Measurements from ENCODE around the gene ITPKB.

Gene ITPKB

DNA sequence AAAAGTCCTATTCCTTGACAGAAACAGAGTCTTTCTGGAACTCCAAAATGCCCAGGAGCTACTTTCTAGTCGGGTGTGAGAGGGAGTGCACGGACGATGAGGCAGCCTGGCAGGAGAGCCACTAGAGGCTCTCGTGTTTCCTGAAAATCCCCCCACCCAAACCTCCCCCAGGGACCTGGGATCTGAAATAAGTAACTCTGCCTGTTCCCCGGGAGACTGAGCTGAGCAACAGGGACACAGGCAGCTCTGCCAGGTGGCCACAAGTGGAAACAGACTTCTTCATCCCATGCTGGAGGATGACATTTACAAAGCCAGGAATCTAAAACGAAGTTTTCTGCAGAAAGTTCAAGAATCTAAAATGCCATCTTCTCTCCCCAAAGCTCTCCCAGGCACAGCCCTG lies 77.1 kb downstream of the ITPKB start:
- no peaks in the 10 kb centered on the region for H3K9me3 Mint-ChIP-seq
- H3K36me3 Mint-ChIP-seq (ENCODE audit: low read depth), result no peaks in the 10 kb centered on the region
- peaks cover 14% of the 10 kb centered on the region for H3K27me3 Mint-ChIP-seq (ENCODE audit: low read depth, poor library complexity)
- H3K27ac Mint-ChIP-seq, result peak overlapping the region; percentile 79
- H3K4me3 Mint-ChIP-seq, result no peak overlapping the region
- TF ChIP-seq, protein P1, sequence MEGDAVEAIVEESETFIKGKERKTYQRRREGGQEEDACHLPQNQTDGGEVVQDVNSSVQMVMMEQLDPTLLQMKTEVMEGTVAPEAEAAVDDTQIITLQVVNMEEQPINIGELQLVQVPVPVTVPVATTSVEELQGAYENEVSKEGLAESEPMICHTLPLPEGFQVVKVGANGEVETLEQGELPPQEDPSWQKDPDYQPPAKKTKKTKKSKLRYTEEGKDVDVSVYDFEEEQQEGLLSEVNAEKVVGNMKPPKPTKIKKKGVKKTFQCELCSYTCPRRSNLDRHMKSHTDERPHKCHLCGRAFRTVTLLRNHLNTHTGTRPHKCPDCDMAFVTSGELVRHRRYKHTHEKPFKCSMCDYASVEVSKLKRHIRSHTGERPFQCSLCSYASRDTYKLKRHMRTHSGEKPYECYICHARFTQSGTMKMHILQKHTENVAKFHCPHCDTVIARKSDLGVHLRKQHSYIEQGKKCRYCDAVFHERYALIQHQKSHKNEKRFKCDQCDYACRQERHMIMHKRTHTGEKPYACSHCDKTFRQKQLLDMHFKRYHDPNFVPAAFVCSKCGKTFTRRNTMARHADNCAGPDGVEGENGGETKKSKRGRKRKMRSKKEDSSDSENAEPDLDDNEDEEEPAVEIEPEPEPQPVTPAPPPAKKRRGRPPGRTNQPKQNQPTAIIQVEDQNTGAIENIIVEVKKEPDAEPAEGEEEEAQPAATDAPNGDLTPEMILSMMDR (IDR thresholded peaks at IDR 0.05), result no peak
- DNase-seq, result peak; percentile 26
- peaks cover 77% of the 10 kb centered on the region for H3K4me1 Mint-ChIP-seq

DNA sequence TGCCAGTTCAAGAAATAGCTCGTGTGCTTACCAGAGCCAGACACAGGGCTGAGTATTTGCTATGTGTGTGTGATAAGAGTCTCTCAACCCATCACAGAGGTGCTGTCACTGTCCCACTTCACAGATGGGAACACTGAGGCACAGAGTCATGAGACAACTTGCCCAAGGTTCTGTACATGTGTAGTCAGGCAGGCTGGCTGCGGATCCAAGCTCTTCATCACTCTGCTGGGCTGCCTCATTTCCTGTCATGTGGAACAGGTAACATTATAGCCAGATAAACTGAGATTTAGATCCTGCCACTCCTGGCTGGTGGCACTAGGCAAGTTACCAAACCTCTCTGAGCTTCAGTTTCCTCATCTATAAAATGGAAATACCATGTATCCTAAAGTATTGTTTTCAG lies 77.8 kb downstream of the ITPKB start:
- TF ChIP-seq, protein P1 (IDR thresholded peaks at IDR 0.05), result no peak
- H3K27me3 Mint-ChIP-seq (ENCODE audit: low read depth, poor library complexity), result peaks cover 10% of the 10 kb centered on the region
- H3K9me3 Mint-ChIP-seq, result no peaks in the 10 kb centered on the region
- H3K4me3 Mint-ChIP-seq, result no peak overlapping the region
- no peak overlapping the region for H3K27ac Mint-ChIP-seq
- H3K4me1 Mint-ChIP-seq, result peaks cover 77% of the 10 kb centered on the region
- DNase-seq, result no peak
- H3K36me3 Mint-ChIP-seq (ENCODE audit: low read depth), result no peaks in the 10 kb centered on the region

DNA sequence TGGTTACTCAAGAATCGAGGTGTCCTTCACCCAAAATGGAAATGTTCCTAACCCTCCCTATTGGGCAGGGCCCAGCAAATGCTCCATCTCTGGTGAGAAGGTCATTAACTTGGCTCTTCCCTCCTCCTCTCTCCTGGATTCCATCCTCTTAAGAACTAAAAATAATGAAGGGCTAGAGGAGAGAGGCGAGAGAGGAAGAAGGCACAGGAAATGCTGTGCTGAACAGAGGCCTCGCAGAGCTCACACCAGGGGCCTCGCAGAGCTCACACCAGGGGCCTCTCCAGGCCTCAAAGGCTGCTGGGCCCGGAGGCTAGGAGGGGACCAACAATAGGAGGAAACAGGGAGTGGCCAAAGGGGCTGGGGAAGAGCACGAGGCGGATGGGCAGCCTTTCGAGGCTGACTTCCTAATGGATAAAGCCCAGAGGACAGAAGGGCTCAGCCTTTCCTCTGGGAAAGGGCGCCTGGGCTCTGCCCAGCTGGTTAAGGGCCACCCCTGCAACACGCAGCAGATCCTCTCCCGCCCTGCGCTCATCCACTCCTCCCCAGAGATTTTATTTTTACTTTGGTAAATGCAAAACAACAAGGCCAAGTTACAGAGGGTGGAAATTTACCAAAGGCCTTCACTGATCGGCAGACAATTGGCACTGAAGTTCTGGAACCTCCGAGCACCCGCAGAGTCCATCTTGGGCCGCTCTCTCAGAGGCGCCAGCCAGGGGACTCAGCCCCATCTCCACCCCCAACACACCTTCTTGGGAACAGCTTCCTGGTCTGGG lies 78.5 kb downstream of the ITPKB start:
- no peaks in the 10 kb centered on the region for H3K36me3 Mint-ChIP-seq (ENCODE audit: low read depth)
- H3K4me3 Mint-ChIP-seq, result no peak overlapping the region
- DNase-seq, result no peak
- peaks cover 10% of the 10 kb centered on the region for H3K27me3 Mint-ChIP-seq (ENCODE audit: low read depth, poor library complexity)
- H3K27ac Mint-ChIP-seq, result peak overlapping the region; percentile 81
- peaks cover 83% of the 10 kb centered on the region for H3K4me1 Mint-ChIP-seq
- TF ChIP-seq, protein P1 (IDR thresholded peaks at IDR 0.05), result no peak
- H3K9me3 Mint-ChIP-seq, result no peaks in the 10 kb centered on the region

DNA sequence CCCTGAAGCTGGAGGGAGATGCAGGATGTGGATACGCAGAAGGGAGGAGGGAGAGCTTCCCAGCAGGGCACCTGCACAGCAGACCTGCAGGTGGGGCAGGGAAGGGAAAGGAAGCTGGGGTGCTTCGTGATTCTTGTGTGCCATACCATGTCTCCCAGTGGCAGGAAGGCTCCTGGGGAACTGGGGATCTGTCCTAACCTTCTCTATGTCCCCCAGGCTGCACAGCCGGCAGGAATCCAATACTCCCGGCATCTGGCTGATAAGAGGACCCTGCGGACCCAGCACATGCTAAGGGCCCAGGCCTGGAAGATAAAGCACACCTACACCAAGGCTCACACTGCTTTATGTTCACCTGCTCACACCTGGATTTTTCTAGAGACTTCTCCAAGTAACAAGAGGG lies 79.4 kb downstream of the ITPKB start:
- H3K4me3 Mint-ChIP-seq, result no peak overlapping the region
- H3K9me3 Mint-ChIP-seq, result no peaks in the 10 kb centered on the region
- peaks cover 13% of the 10 kb centered on the region for H3K27me3 Mint-ChIP-seq (ENCODE audit: low read depth, poor library complexity)

DNA sequence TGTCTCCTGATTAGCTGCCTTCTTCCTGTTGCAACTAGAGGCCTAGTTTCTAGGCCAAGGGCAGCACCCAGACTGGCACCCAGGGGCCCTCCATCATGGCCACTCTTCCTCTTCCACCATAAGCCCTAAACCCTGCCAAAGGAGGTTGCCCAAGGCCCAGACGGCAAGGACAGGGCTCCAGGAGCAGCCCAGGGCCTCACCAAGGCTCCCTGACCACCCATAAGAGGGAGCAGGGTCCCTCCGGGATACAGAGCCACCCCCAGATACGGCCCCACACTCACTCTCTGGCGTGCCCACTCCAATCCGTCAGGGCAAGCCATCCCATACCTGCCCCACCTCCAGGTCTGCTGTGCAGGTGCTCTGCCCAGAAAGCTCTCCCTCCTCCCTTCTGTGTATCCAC lies 79.9 kb downstream of the ITPKB start:
- no peak overlapping the region for H3K4me3 Mint-ChIP-seq
- no peaks in the 10 kb centered on the region for H3K36me3 Mint-ChIP-seq (ENCODE audit: low read depth)
- TF ChIP-seq, protein P1 (IDR thresholded peaks at IDR 0.05), result no peak
- peaks cover 14% of the 10 kb centered on the region for H3K27me3 Mint-ChIP-seq (ENCODE audit: low read depth, poor library complexity)
- DNase-seq, result no peak
- peaks cover 84% of the 10 kb centered on the region for H3K4me1 Mint-ChIP-seq
- no peaks in the 10 kb centered on the region for H3K9me3 Mint-ChIP-seq
- H3K27ac Mint-ChIP-seq, result no peak overlapping the region

More for the DNA sequence above, 79.4 kb downstream of the ITPKB start:
- Mint-ChIP-seq H3K4me1 (peaks cover 84% of the 10 kb centered on the region), H3K27ac (no peak overlapping the region), H3K36me3 (ENCODE audit: low read depth) (no peaks in the 10 kb centered on the region)
- TF ChIP-seq, protein P1 (IDR thresholded peaks at IDR 0.05), result no peak
- no peak for DNase-seq

DNA sequence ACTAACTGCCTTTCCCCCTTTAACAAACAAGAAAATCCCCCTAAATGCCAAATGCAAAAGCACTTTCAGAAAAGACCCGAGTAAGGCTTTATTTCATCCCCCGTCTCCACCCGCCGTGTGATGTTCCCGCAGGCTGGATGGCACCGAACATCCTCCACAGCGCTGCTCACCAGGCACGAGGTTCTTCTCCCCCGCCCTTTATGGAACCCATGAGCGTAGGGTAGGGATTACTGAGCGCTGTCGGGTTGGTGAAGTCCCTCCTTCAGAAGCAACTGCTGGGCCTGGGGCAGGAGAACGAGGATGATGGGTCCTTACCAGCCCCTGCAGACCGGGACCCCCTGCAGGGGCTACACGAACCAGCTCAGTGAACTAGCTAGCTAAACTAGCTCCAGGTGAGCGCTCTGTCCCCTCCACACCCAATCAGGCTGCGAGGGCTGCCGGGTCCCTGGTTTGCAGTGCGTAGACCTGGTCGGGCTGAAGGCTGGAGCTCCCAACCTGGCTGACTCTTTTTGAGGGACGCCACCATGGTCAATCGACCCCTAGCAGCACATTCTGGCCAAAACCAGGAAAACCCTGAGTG lies 80.4 kb downstream of the ITPKB start:
- no peak overlapping the region for H3K27ac Mint-ChIP-seq
- DNase-seq, result no peak
- no peaks in the 10 kb centered on the region for H3K36me3 Mint-ChIP-seq (ENCODE audit: low read depth)
- no peaks in the 10 kb centered on the region for H3K9me3 Mint-ChIP-seq
- TF ChIP-seq, protein P1 (IDR thresholded peaks at IDR 0.05), result no peak
- H3K4me1 Mint-ChIP-seq, result peaks cover 85% of the 10 kb centered on the region
- peaks cover 12% of the 10 kb centered on the region for H3K27me3 Mint-ChIP-seq (ENCODE audit: low read depth, poor library complexity)
- H3K4me3 Mint-ChIP-seq, result no peak overlapping the region
